ENCODE results near the gene PRKD1.

The PRKD1 gene

GRCh38 chr14:29756019-29756385 is 171.6 kb downstream of the PRKD1 start:
- Histone ChIP-seq H2AFZ (ENCODE audit: low read depth, low read length) (no peak overlapping the region), H3K4me1 (ENCODE audit: low read length) (peaks cover 38% of the 10 kb centered on the region), H3K9ac (ENCODE audit: low read length) (no peak overlapping the region), H3K4me2 (ENCODE audit: low read length) (no peak overlapping the region), H3K79me2 (ENCODE audit: low read length) (no peaks in the 10 kb centered on the region), H4K20me1 (ENCODE audit: insufficient read depth, low read length) (no peaks in the 10 kb centered on the region), H3K9me3 (ENCODE audit: insufficient read depth, low read length) (no peaks in the 10 kb centered on the region), H3K4me3 (ENCODE audit: low read length) (no peak overlapping the region), H3K27ac (ENCODE audit: low read length) (no peak overlapping the region), H3K27me3 (ENCODE audit: low read depth, low read length) (0 out of 2 replicates have a peak, but pooled peaks cover 4% of the 10 kb centered on the region), H3K36me3 (replicated peaks; ENCODE audit: low read depth, low read length) (peaks cover 2% of the 10 kb centered on the region)
- TF ChIP-seq EZH2phosphoT487 (IDR thresholded peaks at IDR 0.05; ENCODE audit: low read depth), result no peak
- TF ChIP-seq, protein P1, sequence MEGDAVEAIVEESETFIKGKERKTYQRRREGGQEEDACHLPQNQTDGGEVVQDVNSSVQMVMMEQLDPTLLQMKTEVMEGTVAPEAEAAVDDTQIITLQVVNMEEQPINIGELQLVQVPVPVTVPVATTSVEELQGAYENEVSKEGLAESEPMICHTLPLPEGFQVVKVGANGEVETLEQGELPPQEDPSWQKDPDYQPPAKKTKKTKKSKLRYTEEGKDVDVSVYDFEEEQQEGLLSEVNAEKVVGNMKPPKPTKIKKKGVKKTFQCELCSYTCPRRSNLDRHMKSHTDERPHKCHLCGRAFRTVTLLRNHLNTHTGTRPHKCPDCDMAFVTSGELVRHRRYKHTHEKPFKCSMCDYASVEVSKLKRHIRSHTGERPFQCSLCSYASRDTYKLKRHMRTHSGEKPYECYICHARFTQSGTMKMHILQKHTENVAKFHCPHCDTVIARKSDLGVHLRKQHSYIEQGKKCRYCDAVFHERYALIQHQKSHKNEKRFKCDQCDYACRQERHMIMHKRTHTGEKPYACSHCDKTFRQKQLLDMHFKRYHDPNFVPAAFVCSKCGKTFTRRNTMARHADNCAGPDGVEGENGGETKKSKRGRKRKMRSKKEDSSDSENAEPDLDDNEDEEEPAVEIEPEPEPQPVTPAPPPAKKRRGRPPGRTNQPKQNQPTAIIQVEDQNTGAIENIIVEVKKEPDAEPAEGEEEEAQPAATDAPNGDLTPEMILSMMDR (IDR thresholded peaks at IDR 0.05; ENCODE audit: low read depth, low read length), result no peak

GRCh38 chr14:29755311-29756018 is 172.2 kb downstream of the PRKD1 start:
- no peak overlapping the region for H3K9ac ChIP-seq (ENCODE audit: low read length)
- 0 out of 2 replicates have a peak, but pooled peaks cover 4% of the 10 kb centered on the region for H3K27me3 ChIP-seq (ENCODE audit: low read depth, low read length)
- H3K4me3 ChIP-seq (ENCODE audit: low read length), result no peak overlapping the region
- no peak overlapping the region for H2AFZ ChIP-seq (ENCODE audit: low read depth, low read length)
- TF ChIP-seq EZH2phosphoT487 (IDR thresholded peaks at IDR 0.05; ENCODE audit: low read depth), result no peak
- TF ChIP-seq, protein P1 (IDR thresholded peaks at IDR 0.05; ENCODE audit: low read depth, low read length), result no peak
- H3K27ac ChIP-seq (ENCODE audit: low read length), result no peak overlapping the region
- H3K4me2 ChIP-seq (ENCODE audit: low read length), result no peak overlapping the region
- peaks cover 2% of the 10 kb centered on the region for H3K36me3 ChIP-seq (replicated peaks; ENCODE audit: low read depth, low read length)
- H4K20me1 ChIP-seq (ENCODE audit: insufficient read depth, low read length), result no peaks in the 10 kb centered on the region
- peaks cover 34% of the 10 kb centered on the region for H3K4me1 ChIP-seq (ENCODE audit: low read length)
- H3K9me3 ChIP-seq (ENCODE audit: insufficient read depth, low read length), result no peaks in the 10 kb centered on the region
- no peaks in the 10 kb centered on the region for H3K79me2 ChIP-seq (ENCODE audit: low read length)

DNA sequence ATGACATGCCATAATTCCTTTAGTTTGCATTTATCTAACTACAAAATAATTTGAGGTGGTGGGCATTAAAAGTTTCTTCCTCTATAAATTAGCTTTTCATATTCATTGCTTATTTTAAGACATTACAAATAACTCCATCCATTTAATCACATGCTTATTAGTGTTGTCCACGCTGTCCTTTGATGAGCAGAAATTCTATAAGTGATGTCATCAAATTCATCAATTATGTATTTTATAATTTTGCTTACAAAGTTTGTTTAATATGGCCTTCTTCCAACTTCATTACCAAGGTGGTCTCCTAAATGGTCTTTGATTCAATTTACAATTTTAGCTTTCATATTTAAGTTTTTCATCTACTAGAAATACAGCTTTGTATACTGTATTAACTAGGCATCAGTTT is 173.5 kb downstream of the PRKD1 start:
- H3K27me3 ChIP-seq (ENCODE audit: low read depth, low read length), result 0 out of 2 replicates have a peak, but pooled peaks cover 4% of the 10 kb centered on the region
- H2AFZ ChIP-seq (ENCODE audit: low read depth, low read length), result no peak overlapping the region
- no peak overlapping the region for H3K4me2 ChIP-seq (ENCODE audit: low read length)
- no peak overlapping the region for H3K27ac ChIP-seq (ENCODE audit: low read length)
- no peaks in the 10 kb centered on the region for H4K20me1 ChIP-seq (ENCODE audit: insufficient read depth, low read length)
- H3K4me3 ChIP-seq (ENCODE audit: low read length), result no peak overlapping the region
- H3K4me1 ChIP-seq (ENCODE audit: low read length), result peaks cover 22% of the 10 kb centered on the region
- H3K9me3 ChIP-seq (ENCODE audit: insufficient read depth, low read length), result no peaks in the 10 kb centered on the region
- no peaks in the 10 kb centered on the region for H3K36me3 ChIP-seq (replicated peaks; ENCODE audit: low read depth, low read length)
- no peaks in the 10 kb centered on the region for H3K79me2 ChIP-seq (ENCODE audit: low read length)
- no peak for TF ChIP-seq EZH2phosphoT487 (IDR thresholded peaks at IDR 0.05; ENCODE audit: low read depth)
- TF ChIP-seq, protein P1 (IDR thresholded peaks at IDR 0.05; ENCODE audit: low read depth, low read length), result no peak
- no peak overlapping the region for H3K9ac ChIP-seq (ENCODE audit: low read length)

- no peak overlapping the region for H3K9ac ChIP-seq (ENCODE audit: low read length)
- no peak overlapping the region for H2AFZ ChIP-seq (ENCODE audit: low read depth, low read length)
- H3K27me3 ChIP-seq (ENCODE audit: low read depth, low read length), result 0 out of 2 replicates have a peak, but pooled peaks cover 4% of the 10 kb centered on the region
- peaks cover 4% of the 10 kb centered on the region; the same call in 1 of the 2 replicates for H3K4me1 ChIP-seq (ENCODE audit: low read length)
- no peak overlapping the region for H3K4me2 ChIP-seq (ENCODE audit: low read length)
- no peak for TF ChIP-seq EZH2phosphoT487 (IDR thresholded peaks at IDR 0.05; ENCODE audit: low read depth)
- H3K36me3 ChIP-seq (replicated peaks; ENCODE audit: low read depth, low read length), result no peaks in the 10 kb centered on the region
- H3K4me3 ChIP-seq (ENCODE audit: low read length), result no peak overlapping the region
- H3K9me3 ChIP-seq (ENCODE audit: insufficient read depth, low read length), result no peaks in the 10 kb centered on the region
- no peaks in the 10 kb centered on the region for H3K79me2 ChIP-seq (ENCODE audit: low read length)
- no peak overlapping the region for H3K27ac ChIP-seq (ENCODE audit: low read length)
- H4K20me1 ChIP-seq (ENCODE audit: insufficient read depth, low read length), result no peaks in the 10 kb centered on the region
Measured at GRCh38 chr14:29752221-29752923, 175.3 kb downstream of the PRKD1 start.
